Activated CD4-positive, alpha-beta T cell treated with anti-CD3 and anti-CD28 coated beads, Interleukin-2, amount 10 ng/mL, durations not matched to agents 24 days and 14 days (primary cell): ENCODE data around the gene ASB13. TPM values are rescaled to one million over a fixed set of nuclear protein-coding genes. Genes with fewer than 3 reads are reported as not detected.

Experiments used
- DNase-seq: peaks from one replicate; pipeline ENCODE4 v3.0.0; 2022
- H3K27ac Mint-ChIP-seq: one replicate; pipeline ENCODE4 v1.8.0; 2022; ENCODE audit warnings: mild to moderate bottlenecking, mixed read lengths
- H3K27me3 Mint-ChIP-seq: one replicate; pipeline ENCODE4 v1.8.0; 2022; ENCODE audit warnings: mixed read lengths
- H3K36me3 Mint-ChIP-seq: one replicate; pipeline ENCODE4 v1.8.0; 2022; ENCODE audit warnings: low read depth, mild to moderate bottlenecking, mixed read lengths
- H3K4me1 Mint-ChIP-seq: one replicate; pipeline ENCODE4 v1.8.0; 2021; ENCODE audit warnings: mixed read lengths
- H3K4me3 Mint-ChIP-seq: one replicate; pipeline ENCODE4 v1.8.0; 2022; ENCODE audit warnings: mild to moderate bottlenecking, moderate library complexity, mixed read lengths
- H3K9me3 Mint-ChIP-seq: one replicate; pipeline ENCODE4 v1.8.0; 2021; ENCODE audit warnings: mixed read lengths
- intact Hi-C: fragments of 100-400 bp; cut with micrococcal nuclease; formaldehyde crosslinking; loops from one replicate; pipeline ENCODE4 v1.15.1; 2023
- total RNA-seq: library from RNA; stranded (reverse); gene quantifications from 2 replicates; pipeline ENCODE4 v1.2.3, GENCODE V29; 2022

Gene ASB13
- total RNA-seq, 1 donor from 2014 or later, result 13.5 TPM

DNA sequence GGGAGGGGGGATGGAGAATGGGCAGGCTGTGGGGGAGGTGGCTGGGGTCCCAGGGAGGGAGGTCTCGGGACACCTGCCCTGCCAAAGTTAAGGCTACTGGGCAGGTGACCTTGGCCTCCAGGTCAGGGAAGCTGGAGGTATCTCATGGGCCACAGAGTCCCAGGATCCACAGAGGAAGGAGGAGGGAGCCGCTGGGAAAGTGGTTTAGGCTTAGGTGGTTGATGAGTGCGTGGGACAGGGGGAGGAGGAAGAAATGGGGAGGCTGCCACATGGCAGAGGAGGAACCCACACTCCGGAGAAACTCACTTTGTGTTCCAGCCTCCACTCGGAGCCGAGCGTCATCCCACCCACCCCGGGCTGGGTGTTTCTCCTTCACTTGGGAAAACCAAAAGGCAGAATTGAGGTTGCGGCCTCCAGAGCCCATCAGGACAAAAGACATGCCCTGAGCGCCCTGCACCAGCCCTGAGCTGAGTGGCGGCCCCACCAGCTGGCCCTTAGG, 46.1 kb downstream of the ASB13 start:
- Mint-ChIP-seq H3K27me3 (no peaks in the 10 kb centered on the region), H3K36me3 (no peaks in the 10 kb centered on the region), H3K4me3 (no peak overlapping the region), H3K27ac (no peak overlapping the region), H3K9me3 (no peaks in the 10 kb centered on the region), H3K4me1 (peaks cover 3% of the 10 kb centered on the region)
- intact Hi-C loops, result loop anchor here (5.0 kb wide), 1 partner anchor 328 kb away; no protein-coding TSS in a partner anchor
- DNase-seq, result no peak

DNA sequence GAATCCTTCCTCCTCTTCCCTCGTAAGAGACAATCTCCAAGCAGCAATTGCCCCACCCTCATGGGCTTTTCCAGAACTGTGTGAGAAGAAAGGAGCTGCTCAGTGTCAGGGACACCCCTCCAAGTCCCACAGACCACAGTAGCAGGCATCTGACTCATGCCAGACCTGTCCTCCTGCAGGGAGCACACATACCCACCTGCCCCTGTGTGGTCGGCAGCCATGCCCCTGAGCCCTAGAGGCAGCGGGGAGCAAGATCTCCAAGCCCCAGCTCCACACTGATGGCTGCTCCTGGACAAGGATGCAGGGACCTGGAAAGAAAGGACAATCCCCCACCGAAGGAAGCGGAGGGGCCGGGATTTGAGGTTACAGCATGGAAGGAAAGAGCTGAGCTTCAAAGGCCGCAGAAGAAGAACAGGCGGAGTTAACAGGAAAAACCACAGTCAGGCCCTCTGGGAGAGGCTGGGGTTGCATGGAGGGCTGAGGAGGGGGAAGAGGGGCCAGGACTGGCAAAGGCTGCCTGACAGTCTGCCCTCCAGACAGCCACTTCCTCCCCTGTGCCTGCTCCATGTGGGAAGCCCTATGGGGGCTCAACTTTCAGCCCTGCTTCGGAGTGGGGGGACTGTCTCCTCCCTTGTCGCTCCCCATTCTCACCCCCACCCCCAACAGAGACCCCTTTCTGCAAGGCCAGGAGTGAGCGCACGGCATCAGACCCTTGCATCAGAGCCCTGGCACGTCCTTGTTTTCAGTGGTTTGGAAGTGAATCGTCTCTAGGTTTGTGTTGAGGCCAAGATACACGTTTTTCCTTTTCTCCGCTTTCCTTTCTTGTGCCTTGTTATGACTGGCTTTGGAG, 46.8 kb downstream of the ASB13 start:
- Mint-ChIP-seq H3K27me3 (no peaks in the 10 kb centered on the region), H3K27ac (no peak overlapping the region), H3K4me1 (peaks cover 3% of the 10 kb centered on the region), H3K9me3 (no peaks in the 10 kb centered on the region), H3K36me3 (no peaks in the 10 kb centered on the region), H3K4me3 (no peak overlapping the region)
- intact Hi-C loops, result loop anchor here (5.0 kb wide), 1 partner anchor 327 kb away; no protein-coding TSS in a partner anchor
- DNase-seq, result no peak

DNA sequence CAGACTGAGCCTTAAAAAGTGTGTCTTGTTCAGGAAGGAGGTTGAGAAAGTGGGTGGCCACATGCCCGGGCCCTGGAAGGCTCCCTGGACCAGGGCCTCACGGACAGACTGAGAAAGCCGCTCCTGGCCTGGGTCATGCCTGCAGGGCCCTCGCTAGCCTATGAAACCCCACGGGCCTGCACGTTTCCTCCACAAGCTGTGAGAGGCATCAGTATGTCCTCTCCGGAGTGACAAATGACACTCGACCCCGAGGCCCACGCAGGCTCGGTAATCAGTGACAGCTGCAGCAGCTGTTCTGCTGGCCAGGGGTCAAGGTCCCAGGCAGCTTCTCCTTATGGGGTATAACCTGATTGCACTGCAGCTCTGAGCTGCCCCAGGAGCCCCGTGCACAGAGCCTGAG, 47.6 kb downstream of the ASB13 start:
- no peaks in the 10 kb centered on the region for H3K36me3 Mint-ChIP-seq
- no peaks in the 10 kb centered on the region for H3K27me3 Mint-ChIP-seq
- DNase-seq, result no peak
- no peak overlapping the region for H3K27ac Mint-ChIP-seq
- intact Hi-C loops, result no loop called here
- no peak overlapping the region for H3K4me3 Mint-ChIP-seq
- no peaks in the 10 kb centered on the region for H3K9me3 Mint-ChIP-seq
- peaks cover 3% of the 10 kb centered on the region for H3K4me1 Mint-ChIP-seq

DNA sequence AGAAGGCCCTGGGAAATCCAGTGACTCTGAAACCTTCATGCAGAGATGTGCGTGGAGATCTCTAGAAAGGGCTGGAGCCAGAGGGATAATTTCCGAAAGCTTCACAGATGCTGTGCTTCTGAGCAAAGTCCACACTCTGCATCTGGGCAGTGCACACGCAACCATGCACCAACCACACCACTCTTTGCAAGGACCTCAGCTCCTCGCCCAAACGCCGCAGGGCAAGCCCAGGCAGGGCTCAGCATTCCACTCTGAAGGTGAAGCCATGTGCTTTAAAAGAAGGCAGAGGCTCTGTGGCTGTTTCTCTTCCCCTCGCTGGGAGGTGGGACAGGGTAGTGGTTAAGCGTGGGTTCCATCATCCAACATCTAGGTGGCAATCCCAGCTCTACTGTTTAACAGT, 48.4 kb downstream of the ASB13 start:
- H3K27ac Mint-ChIP-seq, result no peak overlapping the region
- H3K27me3 Mint-ChIP-seq, result no peaks in the 10 kb centered on the region
- H3K4me3 Mint-ChIP-seq, result no peak overlapping the region
- DNase-seq, result no peak
- no peaks in the 10 kb centered on the region for H3K36me3 Mint-ChIP-seq
- peaks cover under 1% of the 10 kb centered on the region for H3K4me1 Mint-ChIP-seq
- no peaks in the 10 kb centered on the region for H3K9me3 Mint-ChIP-seq
- intact Hi-C loops, result no loop called here

- H3K36me3 Mint-ChIP-seq, result no peaks in the 10 kb centered on the region
- no peak overlapping the region for H3K4me3 Mint-ChIP-seq
- H3K4me1 Mint-ChIP-seq, result no peaks in the 10 kb centered on the region
- no peaks in the 10 kb centered on the region for H3K9me3 Mint-ChIP-seq
- H3K27ac Mint-ChIP-seq, result no peak overlapping the region
- no peaks in the 10 kb centered on the region for H3K27me3 Mint-ChIP-seq
- intact Hi-C loops, result no loop called here
- no peak for DNase-seq
These were observed 48.9 kb downstream of the ASB13 start for GRCh38 chr10:5617521-5617920.

DNA sequence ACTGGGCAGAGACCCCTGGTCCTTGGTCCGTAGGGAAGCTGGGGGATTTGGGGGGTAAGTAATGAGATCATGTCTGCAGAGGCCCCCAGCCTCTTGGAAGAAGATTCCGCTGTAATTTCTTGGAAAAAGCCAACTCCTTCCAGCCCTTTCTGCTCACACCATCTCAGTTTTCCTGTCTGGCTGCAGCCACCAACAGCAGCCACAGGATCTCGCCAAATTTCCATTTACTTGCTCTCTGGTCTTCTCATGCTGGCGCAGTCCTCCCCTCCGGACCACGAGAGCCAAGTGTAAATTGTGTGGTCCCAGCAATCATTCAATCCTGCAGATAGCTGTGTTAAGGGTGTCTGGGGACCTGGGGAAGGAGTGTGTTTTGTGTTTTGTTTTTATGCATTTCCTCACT, 49.6 kb downstream of the ASB13 start:
- no peak overlapping the region for H3K27ac Mint-ChIP-seq
- DNase-seq, result no peak
- H3K36me3 Mint-ChIP-seq, result no peaks in the 10 kb centered on the region
- no peaks in the 10 kb centered on the region for H3K4me1 Mint-ChIP-seq
- intact Hi-C loops, result no loop called here
- H3K4me3 Mint-ChIP-seq, result no peak overlapping the region
- H3K27me3 Mint-ChIP-seq, result no peaks in the 10 kb centered on the region
- no peaks in the 10 kb centered on the region for H3K9me3 Mint-ChIP-seq

DNA sequence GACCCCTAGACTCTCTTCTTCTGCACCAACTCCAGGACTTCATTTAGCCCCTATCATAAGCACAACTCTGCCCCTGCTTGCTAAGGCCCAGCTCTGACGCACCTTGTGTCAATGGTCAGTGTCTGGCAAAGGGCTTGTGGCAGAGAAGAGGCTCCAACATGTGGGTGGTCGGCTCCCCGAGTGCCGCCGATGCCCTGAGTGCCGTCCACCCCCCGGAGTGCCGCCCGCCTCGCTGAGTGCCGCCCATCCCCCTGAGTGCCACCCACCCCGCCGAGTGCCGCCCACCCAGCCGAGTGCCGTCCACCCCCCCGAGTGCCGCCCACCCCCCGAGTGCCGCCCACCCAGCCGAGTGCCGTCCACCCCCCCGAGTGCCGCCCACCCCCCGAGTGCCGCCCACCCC, 50.3 kb downstream of the ASB13 start:
- H3K36me3 Mint-ChIP-seq, result no peaks in the 10 kb centered on the region

GRCh38 chr10:5615316-5615715, 51.1 kb downstream of the ASB13 start:
- no peak for DNase-seq
- Mint-ChIP-seq H3K4me3 (no peak overlapping the region), H3K27ac (no peak overlapping the region), H3K4me1 (no peaks in the 10 kb centered on the region), H3K27me3 (peaks cover 2% of the 10 kb centered on the region), H3K9me3 (no peaks in the 10 kb centered on the region), H3K36me3 (no peaks in the 10 kb centered on the region)
- intact Hi-C loops, result no loop called here

More for the DNA sequence above, 50.3 kb downstream of the ASB13 start:
- Mint-ChIP-seq H3K4me1 (no peaks in the 10 kb centered on the region), H3K4me3 (no peak overlapping the region), H3K27me3 (no peaks in the 10 kb centered on the region), H3K27ac (no peak overlapping the region), H3K9me3 (no peaks in the 10 kb centered on the region)
- no peak for DNase-seq
- intact Hi-C loops, result no loop called here

DNA sequence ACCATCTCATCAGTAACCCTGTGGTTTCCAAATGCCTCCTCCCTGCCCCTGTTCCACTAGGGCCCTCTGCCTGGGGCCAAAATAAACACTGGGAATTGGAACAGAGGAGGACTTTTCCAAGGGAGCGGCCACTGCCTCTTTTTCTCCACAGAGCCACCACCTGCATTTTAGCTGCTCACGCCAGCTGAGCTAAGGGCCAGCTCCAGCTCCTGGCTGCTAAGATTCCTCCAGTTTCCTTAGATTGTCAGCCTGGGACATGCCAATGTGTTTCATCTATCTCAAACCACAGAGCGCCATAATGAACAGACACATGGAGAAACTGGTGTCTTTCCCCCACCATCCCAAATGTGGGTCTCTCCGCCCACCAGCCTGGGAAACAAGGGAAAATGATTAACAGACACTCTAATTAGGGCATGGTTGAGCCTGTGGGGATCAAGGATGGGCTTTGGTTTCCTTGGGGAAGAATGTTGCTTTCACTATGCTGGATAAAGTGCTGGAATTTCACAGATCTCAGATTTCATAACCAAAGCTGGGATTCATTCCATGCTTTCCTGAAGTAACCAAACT, 52.2 kb downstream of the ASB13 start:
- Mint-ChIP-seq H3K27me3 (peaks cover 2% of the 10 kb centered on the region), H3K4me1 (no peaks in the 10 kb centered on the region)

GRCh38 chr10:5613481-5614154, 52.8 kb downstream of the ASB13 start:
- Mint-ChIP-seq H3K36me3 (no peaks in the 10 kb centered on the region), H3K9me3 (no peaks in the 10 kb centered on the region)

More for the DNA sequence above, 52.2 kb downstream of the ASB13 start:
- intact Hi-C loops, result no loop called here
- no peak for DNase-seq
- Mint-ChIP-seq H3K27ac (no peak overlapping the region), H3K4me3 (no peak overlapping the region), H3K9me3 (no peaks in the 10 kb centered on the region), H3K36me3 (no peaks in the 10 kb centered on the region)

DNA sequence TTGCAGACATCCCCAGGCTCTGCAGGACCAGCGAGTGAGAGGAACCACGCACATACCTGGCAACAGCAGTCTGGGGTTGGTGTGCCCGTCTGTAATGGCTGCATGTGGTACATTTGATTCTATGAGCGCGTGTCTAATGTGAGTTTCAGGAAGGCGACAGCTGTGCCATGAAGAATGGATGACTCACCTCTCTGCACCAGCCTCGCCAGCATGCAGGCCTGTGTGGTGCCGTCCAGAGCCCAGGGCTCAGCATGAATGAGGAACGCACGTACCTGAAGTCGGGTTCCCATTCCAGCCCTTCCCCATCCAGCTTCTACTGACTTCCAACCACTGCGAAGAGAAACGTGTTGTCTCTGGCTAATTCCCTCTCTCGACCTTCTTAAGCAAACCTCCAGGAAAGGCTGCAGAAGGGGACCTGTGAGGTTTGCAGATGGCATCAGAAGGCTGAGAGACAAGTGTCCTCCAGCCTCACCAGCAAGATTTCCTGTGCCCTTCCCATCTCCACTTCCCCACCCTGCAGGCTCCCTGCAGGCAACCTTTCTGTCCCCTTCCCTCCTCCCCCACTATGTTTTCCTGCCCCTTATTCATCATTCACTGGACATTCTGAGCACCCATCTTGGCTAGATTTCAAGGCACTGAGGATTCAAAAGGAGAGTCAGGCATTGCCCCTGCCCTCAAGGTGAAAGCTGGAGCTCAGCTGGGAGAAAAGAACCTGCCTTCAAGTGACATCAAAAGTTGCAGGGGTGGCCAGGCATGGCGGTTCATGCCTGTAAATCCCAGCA, 54.3 kb downstream of the ASB13 start:
- Mint-ChIP-seq H3K9me3 (no peaks in the 10 kb centered on the region), H3K4me1 (no peaks in the 10 kb centered on the region), H3K4me3 (no peak overlapping the region), H3K27ac (no peak overlapping the region), H3K27me3 (peaks cover 7% of the 10 kb centered on the region), H3K36me3 (no peaks in the 10 kb centered on the region)
- DNase-seq, result no peak
- intact Hi-C loops, result no loop called here

More at GRCh38 chr10:5613481-5614154, 52.8 kb downstream of the ASB13 start:
- H3K4me3 Mint-ChIP-seq, result no peak overlapping the region
- intact Hi-C loops, result no loop called here
- H3K4me1 Mint-ChIP-seq, result no peaks in the 10 kb centered on the region
- peaks cover 2% of the 10 kb centered on the region for H3K27me3 Mint-ChIP-seq
- H3K27ac Mint-ChIP-seq, result no peak overlapping the region
- no peak for DNase-seq

GRCh38 chr10:5609952-5610616, 56.3 kb downstream of the ASB13 start:
- Mint-ChIP-seq H3K4me1 (no peaks in the 10 kb centered on the region), H3K36me3 (no peaks in the 10 kb centered on the region), H3K27me3 (peaks cover 7% of the 10 kb centered on the region), H3K9me3 (no peaks in the 10 kb centered on the region), H3K27ac (no peak overlapping the region), H3K4me3 (no peak overlapping the region)
- no peak for DNase-seq
- intact Hi-C loops, result no loop called here

- intact Hi-C loops, result no loop called here
These were observed 57.7 kb downstream of the ASB13 start for GRCh38 chr10:5608608-5609220.

More at GRCh38 chr10:5608608-5609220, 57.7 kb downstream of the ASB13 start:
- Mint-ChIP-seq H3K36me3 (no peaks in the 10 kb centered on the region), H3K27me3 (peaks cover 7% of the 10 kb centered on the region), H3K4me1 (no peaks in the 10 kb centered on the region), H3K4me3 (no peak overlapping the region), H3K9me3 (no peaks in the 10 kb centered on the region), H3K27ac (no peak overlapping the region)
- no peak for DNase-seq
